D721Med (cell line): ENCODE measurements around the gene WNK4.

ENCODE experiments used
- DNase-seq: peaks from one replicate; pipeline ENCODE4 v3.0.0; 2011; ENCODE audit warnings: low spot score; ENCODE audit not compliant: insufficient read length
- FAIRE-seq: peaks from 2 replicates; lab custom pipeline; 2011; peaks lifted over from hg19 to GRCh38; lab: Jason Lieb, UNC
- CTCF ChIP-seq: IDR thresholded peaks from 2 replicates; pipeline ENCODE4 v1.5.1; 2012; ENCODE audit warnings: mild to moderate bottlenecking, control low read depth; ENCODE audit not compliant: insufficient read depth; ENCODE audit errors: missing control alignments

WNK4 gene

GRCh38 chr17:42748202-42748907 is 32.1 kb upstream of the WNK4 start:
- DNase-seq (no peak), FAIRE-seq (no peak)
- no peak for TF ChIP-seq CTCF

- no peak for TF ChIP-seq CTCF
- DNase-seq: no peak
- no peak for FAIRE-seq
These were observed 31.3 kb upstream of the WNK4 start for GRCh38 chr17:42748908-42749798.

- DNase-seq: no peak
- TF ChIP-seq CTCF: no peak
- FAIRE-seq: no peak
These were observed 29.6 kb upstream of the WNK4 start for GRCh38 chr17:42750739-42751344.

- FAIRE-seq (no peak), DNase-seq (no peak)
- no peak for TF ChIP-seq CTCF
These were observed 28.8 kb upstream of the WNK4 start for GRCh38 chr17:42751628-42752027.

- no peak for TF ChIP-seq CTCF
- FAIRE-seq (no peak), DNase-seq (no peak)
These were observed 25.6 kb upstream of the WNK4 start for GRCh38 chr17:42754782-42755181.

- no peak for FAIRE-seq
- no peak for TF ChIP-seq CTCF
- no peak for DNase-seq
These were observed 20.3 kb upstream of the WNK4 start for GRCh38 chr17:42759982-42760651.
